ENCODE results near the gene HDGFL3.
"Not testable (repeated sequence)": the region's sequence is repeated elsewhere in the genome, so short reads cannot be mapped to it uniquely, and the experiment has no call there.

GRCh38 chr15:83085864-83086552 is 121.6 kb downstream of the HDGFL3 start:
- TF ChIP-seq, protein P1, sequence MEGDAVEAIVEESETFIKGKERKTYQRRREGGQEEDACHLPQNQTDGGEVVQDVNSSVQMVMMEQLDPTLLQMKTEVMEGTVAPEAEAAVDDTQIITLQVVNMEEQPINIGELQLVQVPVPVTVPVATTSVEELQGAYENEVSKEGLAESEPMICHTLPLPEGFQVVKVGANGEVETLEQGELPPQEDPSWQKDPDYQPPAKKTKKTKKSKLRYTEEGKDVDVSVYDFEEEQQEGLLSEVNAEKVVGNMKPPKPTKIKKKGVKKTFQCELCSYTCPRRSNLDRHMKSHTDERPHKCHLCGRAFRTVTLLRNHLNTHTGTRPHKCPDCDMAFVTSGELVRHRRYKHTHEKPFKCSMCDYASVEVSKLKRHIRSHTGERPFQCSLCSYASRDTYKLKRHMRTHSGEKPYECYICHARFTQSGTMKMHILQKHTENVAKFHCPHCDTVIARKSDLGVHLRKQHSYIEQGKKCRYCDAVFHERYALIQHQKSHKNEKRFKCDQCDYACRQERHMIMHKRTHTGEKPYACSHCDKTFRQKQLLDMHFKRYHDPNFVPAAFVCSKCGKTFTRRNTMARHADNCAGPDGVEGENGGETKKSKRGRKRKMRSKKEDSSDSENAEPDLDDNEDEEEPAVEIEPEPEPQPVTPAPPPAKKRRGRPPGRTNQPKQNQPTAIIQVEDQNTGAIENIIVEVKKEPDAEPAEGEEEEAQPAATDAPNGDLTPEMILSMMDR (conservative IDR thresholded peaks at IDR 0.05 in 1 of 2, IDR thresholded peaks at IDR 0.05 in 1 of 2; ENCODE audit: low read depth in 1 of 2, low read length in 2 of 2) = not testable (repeated sequence)
- not testable (repeated sequence) for TF ChIP-seq EZH2 (IDR thresholded peaks at IDR 0.05; ENCODE audit: low read length, missing control alignments)

Data from fibroblast of lung (primary cell).